ENCODE measurements around the gene DRD2.

The DRD2 gene

DNA sequence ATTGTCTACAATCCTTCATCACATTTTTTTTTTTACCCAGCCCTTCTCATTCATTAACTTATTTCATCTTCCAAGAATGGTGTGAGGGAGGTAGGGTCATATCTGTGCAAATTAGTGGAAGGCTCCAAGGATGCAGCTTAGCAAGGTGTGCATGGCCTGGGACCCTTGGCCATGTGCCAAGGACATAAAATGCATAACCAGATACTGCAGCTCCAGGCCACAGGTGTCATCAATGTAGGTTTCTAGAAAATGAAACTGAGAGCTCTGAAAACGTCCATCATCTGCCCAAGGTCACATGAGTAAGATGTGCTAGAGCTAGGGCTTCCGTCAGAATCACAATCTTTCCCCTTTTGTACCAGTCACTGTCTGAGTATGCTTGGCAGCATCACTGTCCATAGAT, 57.8 kb downstream of the DRD2 start:
- Histone ChIP-seq H3K27ac (ENCODE audit: low read length) (no peak overlapping the region), H3K4me1 (ENCODE audit: control insufficient read depth, insufficient read depth, low read length) (no peaks in the 10 kb centered on the region), H3K27me3 (ENCODE audit: control insufficient read depth in 1 of 2, insufficient read depth in 2 of 2, low read length in 2 of 2) (no peaks in the 10 kb centered on the region), H3K4me3 (ENCODE audit: low read length in 2 of 2) (no peak overlapping the region), H3K9me3 (ENCODE audit: control insufficient read depth in 2 of 2, low read length in 2 of 2) (no peaks in the 10 kb centered on the region), H3K36me3 (ENCODE audit: control insufficient read depth in 2 of 2, insufficient read depth in 2 of 2, low read length in 2 of 2) (no peaks in the 10 kb centered on the region), H3K9ac (ENCODE audit: low read length in 2 of 2) (no peak overlapping the region)

DNA sequence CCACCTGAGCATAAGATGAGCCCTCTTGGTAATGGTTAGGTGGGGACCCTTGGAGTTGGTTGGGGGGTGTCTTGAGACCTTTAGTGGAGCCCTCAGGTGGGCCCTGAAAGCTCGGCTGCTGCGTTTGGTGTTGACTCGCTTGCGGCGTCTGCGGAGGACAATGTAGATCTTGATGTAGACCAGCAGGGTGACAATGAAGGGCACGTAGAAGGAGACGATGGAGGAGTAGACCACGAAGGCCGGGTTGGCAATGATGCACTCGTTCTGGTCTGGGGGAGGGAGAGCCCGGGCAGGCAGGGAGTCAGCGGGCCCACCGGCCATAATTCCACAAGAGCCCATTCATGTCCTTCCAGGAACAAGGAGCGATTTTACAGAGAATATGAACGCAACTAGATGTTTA, 59.9 kb downstream of the DRD2 start:
- H3K27me3 ChIP-seq (ENCODE audit: control insufficient read depth in 1 of 2, insufficient read depth in 2 of 2, low read length in 2 of 2), result no peaks in the 10 kb centered on the region
- no peak overlapping the region for H3K9ac ChIP-seq (ENCODE audit: low read length in 2 of 2)
- no peaks in the 10 kb centered on the region for H3K36me3 ChIP-seq (ENCODE audit: control insufficient read depth in 2 of 2, insufficient read depth in 2 of 2, low read length in 2 of 2)
- no peak overlapping the region for H3K27ac ChIP-seq (ENCODE audit: low read length)
- no peaks in the 10 kb centered on the region for H3K4me1 ChIP-seq (ENCODE audit: control insufficient read depth, insufficient read depth, low read length)
- no peaks in the 10 kb centered on the region for H3K9me3 ChIP-seq (ENCODE audit: control insufficient read depth in 2 of 2, low read length in 2 of 2)
- no peak overlapping the region for H3K4me3 ChIP-seq (ENCODE audit: low read length in 2 of 2)

DNA sequence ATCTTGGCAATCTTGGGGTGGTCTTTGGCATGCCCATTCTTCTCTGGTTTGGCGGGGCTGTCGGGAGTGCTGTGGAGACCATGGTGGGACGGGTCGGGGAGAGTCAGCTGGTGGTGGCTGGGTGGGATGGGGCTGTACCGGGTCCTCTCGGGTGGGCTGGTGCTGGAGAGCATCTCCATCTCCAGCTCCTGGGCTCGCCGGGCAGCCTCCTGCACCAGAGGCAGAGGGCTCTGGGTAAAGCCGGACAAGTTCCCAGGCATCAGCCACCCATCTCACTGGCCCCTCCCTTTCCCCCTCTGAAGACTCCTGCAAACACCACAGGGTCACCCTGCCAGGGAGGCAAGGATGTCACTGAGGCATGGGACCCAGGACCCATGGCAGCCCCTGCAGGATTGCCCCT, 62.5 kb downstream of the DRD2 start:
- peaks cover 0 to 3% of the 10 kb centered on the region in 2 donors for H3K27me3 ChIP-seq (ENCODE audit: control insufficient read depth in 1 of 2, insufficient read depth in 2 of 2, low read length in 2 of 2)
- H3K4me1 ChIP-seq (ENCODE audit: control insufficient read depth, insufficient read depth, low read length), result no peaks in the 10 kb centered on the region
- no peaks in the 10 kb centered on the region for H3K36me3 ChIP-seq (ENCODE audit: control insufficient read depth in 2 of 2, insufficient read depth in 2 of 2, low read length in 2 of 2)
- no peak overlapping the region for H3K4me3 ChIP-seq (ENCODE audit: low read length in 2 of 2)
- H3K27ac ChIP-seq (ENCODE audit: low read length), result no peak overlapping the region
- no peaks in the 10 kb centered on the region for H3K9me3 ChIP-seq (ENCODE audit: control insufficient read depth in 2 of 2, low read length in 2 of 2)
- no peak overlapping the region for H3K9ac ChIP-seq (ENCODE audit: low read length in 2 of 2)

DNA sequence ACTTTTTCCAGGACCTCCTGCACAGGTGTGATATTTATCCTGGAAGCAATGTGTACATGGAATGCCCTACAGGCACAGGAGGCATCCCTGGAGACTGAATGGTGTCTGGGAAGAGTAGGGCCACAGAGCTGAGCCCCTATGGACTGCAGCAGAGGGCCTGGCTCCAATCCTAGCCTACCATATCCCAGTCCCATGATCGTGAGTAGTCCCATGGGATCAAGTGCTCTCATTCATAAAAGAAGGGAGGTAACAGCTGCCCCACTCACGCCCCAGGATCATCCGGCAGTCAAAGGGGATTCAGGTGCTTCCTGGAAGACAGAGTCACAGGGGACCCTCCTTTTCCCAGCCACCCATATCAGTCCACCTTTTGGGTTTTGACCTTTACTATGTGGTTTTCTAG, 63.7 kb downstream of the DRD2 start:
- Histone ChIP-seq H3K27ac (ENCODE audit: low read length) (no peak overlapping the region), H3K27me3 (ENCODE audit: control insufficient read depth in 1 of 2, insufficient read depth in 2 of 2, low read length in 2 of 2) (peaks cover 0 to 4% of the 10 kb centered on the region in 2 donors), H3K4me3 (ENCODE audit: low read length in 2 of 2) (no peak overlapping the region), H3K36me3 (ENCODE audit: control insufficient read depth in 2 of 2, insufficient read depth in 2 of 2, low read length in 2 of 2) (no peaks in the 10 kb centered on the region), H3K9me3 (ENCODE audit: control insufficient read depth in 2 of 2, low read length in 2 of 2) (no peaks in the 10 kb centered on the region), H3K4me1 (ENCODE audit: control insufficient read depth, insufficient read depth, low read length) (no peaks in the 10 kb centered on the region), H3K9ac (ENCODE audit: low read length in 2 of 2) (no peak overlapping the region)

DNA sequence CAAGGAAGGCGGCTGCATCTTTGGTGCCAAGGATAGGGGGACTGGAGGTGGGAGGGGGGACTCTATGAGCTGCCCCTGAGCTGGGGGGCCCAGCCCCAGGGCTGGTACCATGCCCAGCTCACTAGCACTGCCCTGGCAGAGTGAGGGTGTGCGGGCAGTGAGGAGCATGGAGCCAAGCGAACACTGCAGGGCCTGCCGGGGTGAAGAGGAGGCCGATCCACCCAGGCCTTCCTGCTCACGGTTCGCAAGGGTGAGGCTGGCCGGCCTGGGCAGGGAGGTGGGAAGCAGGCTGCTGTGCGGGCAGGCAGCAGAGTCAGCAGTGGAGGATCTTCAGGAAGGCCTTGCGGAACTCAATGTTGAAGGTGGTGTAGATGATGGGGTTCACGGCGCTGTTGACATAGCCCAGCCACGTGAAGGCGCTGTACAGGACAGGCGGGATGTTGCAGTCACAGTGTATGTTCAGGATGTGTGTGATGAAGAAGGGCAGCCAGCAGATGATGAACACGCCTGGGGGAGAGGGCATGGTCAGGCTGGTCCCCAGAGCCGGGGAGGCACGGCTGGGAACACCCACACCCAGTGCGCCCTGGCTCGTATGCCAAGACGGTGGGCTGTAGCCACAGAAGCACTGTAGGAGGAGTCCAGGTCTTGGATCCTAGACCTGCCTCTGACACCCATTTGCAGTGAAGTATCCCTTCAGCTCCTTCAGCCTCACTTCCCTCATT, 64.6 kb downstream of the DRD2 start:
- Histone ChIP-seq H3K27ac (ENCODE audit: low read length) (no peak overlapping the region), H3K9me3 (ENCODE audit: control insufficient read depth in 2 of 2, low read length in 2 of 2) (no peaks in the 10 kb centered on the region), H3K9ac (ENCODE audit: low read length in 2 of 2) (no peak overlapping the region), H3K4me1 (ENCODE audit: control insufficient read depth, insufficient read depth, low read length) (no peaks in the 10 kb centered on the region), H3K36me3 (ENCODE audit: control insufficient read depth in 2 of 2, insufficient read depth in 2 of 2, low read length in 2 of 2) (no peaks in the 10 kb centered on the region), H3K4me3 (ENCODE audit: low read length in 2 of 2) (no peak overlapping the region), H3K27me3 (ENCODE audit: control insufficient read depth in 1 of 2, insufficient read depth in 2 of 2, low read length in 2 of 2) (peaks cover 0 to 4% of the 10 kb centered on the region in 2 donors)

DNA sequence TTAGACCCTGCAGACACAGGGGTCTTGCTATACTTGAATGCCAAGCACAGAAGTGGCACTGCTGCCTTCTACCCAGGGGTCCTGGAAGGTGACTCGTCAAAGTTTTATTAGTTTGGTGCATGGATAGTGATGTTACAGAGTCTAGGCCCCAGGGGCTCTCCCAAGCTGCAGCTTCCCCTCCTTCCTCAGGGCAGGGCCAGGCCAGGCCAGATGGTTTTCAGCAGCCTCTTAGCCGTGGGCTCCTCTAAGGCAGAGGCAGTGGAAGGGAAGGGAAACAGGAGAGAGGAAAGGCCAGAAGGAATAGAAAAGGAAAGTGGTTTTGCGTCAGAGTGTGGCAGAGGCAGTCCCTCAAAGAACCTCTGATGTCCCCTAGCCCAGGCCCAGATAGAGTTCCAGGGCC, 65.7 kb downstream of the DRD2 start:
- Histone ChIP-seq H3K4me1 (ENCODE audit: control insufficient read depth, insufficient read depth, low read length) (no peaks in the 10 kb centered on the region), H3K9me3 (ENCODE audit: control insufficient read depth in 2 of 2, low read length in 2 of 2) (no peaks in the 10 kb centered on the region), H3K9ac (ENCODE audit: low read length in 2 of 2) (no peak overlapping the region), H3K4me3 (ENCODE audit: low read length in 2 of 2) (no peak overlapping the region), H3K27ac (ENCODE audit: low read length) (no peak overlapping the region), H3K36me3 (ENCODE audit: control insufficient read depth in 2 of 2, insufficient read depth in 2 of 2, low read length in 2 of 2) (no peaks in the 10 kb centered on the region), H3K27me3 (ENCODE audit: control insufficient read depth in 1 of 2, insufficient read depth in 2 of 2, low read length in 2 of 2) (peaks cover 0 to 4% of the 10 kb centered on the region in 2 donors)

DNA sequence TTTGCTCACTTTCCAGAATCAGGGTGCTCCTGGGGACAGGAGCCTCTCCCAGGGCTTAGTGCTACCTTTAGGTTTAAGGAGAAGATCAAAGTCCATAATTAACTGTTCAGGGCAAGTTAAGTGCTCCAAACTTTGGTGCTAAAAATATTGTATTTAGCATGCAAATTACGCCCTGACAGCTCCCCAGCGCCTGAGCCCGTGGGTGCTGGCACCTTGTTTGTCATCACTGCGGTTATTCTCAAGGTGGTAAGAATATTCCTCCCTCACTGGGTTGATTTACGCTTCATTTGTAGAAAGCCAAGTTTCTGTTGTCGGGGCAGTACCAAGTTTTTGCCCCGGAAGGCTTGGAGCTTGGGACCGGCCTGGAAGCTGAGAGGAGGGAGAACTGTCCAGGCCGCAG, 66.3 kb downstream of the DRD2 start:
- no peaks in the 10 kb centered on the region for H3K4me1 ChIP-seq (ENCODE audit: control insufficient read depth, insufficient read depth, low read length)
- no peak overlapping the region for H3K4me3 ChIP-seq (ENCODE audit: low read length in 2 of 2)
- H3K27ac ChIP-seq (ENCODE audit: low read length), result no peak overlapping the region
- H3K9ac ChIP-seq (ENCODE audit: low read length in 2 of 2), result no peak overlapping the region
- peaks cover 0 to 4% of the 10 kb centered on the region in 2 donors for H3K27me3 ChIP-seq (ENCODE audit: control insufficient read depth in 1 of 2, insufficient read depth in 2 of 2, low read length in 2 of 2)
- H3K9me3 ChIP-seq (ENCODE audit: control insufficient read depth in 2 of 2, low read length in 2 of 2), result no peaks in the 10 kb centered on the region
- H3K36me3 ChIP-seq (ENCODE audit: control insufficient read depth in 2 of 2, insufficient read depth in 2 of 2, low read length in 2 of 2), result no peaks in the 10 kb centered on the region

DNA sequence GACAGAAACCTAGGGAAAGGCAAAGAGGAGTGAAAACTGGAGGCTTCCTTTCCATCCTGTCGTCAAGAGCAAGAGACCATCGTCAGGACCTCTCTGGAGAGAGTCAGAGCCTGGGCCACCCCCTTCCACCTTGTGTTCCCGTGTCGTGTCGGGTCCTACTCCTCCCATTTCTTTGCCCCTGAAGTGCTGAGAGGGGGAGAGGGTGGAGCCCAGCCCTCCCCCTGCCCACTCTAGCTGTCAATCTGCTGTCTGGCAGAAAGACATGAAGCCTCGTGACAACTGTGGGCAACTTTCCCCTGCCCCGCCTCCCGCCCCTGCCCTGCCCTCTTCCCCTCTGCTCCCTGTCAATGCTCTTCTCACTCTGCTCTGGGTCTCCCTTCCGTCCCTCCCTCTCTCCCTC, 67.0 kb downstream of the DRD2 start:
- H3K27me3 ChIP-seq (ENCODE audit: control insufficient read depth in 1 of 2, insufficient read depth in 2 of 2, low read length in 2 of 2), result peaks cover 0 to 4% of the 10 kb centered on the region in 2 donors
- H3K27ac ChIP-seq (ENCODE audit: low read length), result no peak overlapping the region
- no peaks in the 10 kb centered on the region for H3K4me1 ChIP-seq (ENCODE audit: control insufficient read depth, insufficient read depth, low read length)
- H3K9ac ChIP-seq (ENCODE audit: low read length in 2 of 2), result no peak overlapping the region
- H3K9me3 ChIP-seq (ENCODE audit: control insufficient read depth in 2 of 2, low read length in 2 of 2), result no peaks in the 10 kb centered on the region
- no peaks in the 10 kb centered on the region for H3K36me3 ChIP-seq (ENCODE audit: control insufficient read depth in 2 of 2, insufficient read depth in 2 of 2, low read length in 2 of 2)
- H3K4me3 ChIP-seq (ENCODE audit: low read length in 2 of 2), result no peak overlapping the region

DNA sequence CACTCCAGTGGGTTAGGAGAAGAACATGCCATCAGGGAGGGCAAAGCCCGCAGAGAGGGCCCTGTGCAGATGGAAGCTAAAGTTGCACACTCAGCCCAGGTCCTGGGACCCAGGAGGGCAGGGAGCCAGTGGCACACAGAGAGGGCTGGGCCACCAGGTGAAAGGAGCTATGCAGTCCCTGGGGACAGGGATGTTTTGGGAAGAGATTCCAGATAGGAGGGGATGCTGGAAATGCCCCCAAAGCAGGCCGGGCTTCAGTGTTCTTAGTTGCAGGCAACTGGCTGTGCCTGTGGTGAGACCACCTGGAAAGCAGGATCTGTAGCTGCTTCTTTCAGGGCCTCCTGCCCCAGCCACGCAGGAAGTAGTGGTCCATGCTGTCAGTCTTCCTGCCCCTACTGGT, 68.0 kb downstream of the DRD2 start:
- no peak overlapping the region for H3K4me3 ChIP-seq (ENCODE audit: low read length in 2 of 2)
- H3K36me3 ChIP-seq (ENCODE audit: control insufficient read depth in 2 of 2, insufficient read depth in 2 of 2, low read length in 2 of 2), result no peaks in the 10 kb centered on the region
- H3K4me1 ChIP-seq (ENCODE audit: control insufficient read depth, insufficient read depth, low read length), result no peaks in the 10 kb centered on the region
- H3K9ac ChIP-seq (ENCODE audit: low read length in 2 of 2), result no peak overlapping the region
- no peak overlapping the region for H3K27ac ChIP-seq (ENCODE audit: low read length)
- H3K27me3 ChIP-seq (ENCODE audit: control insufficient read depth in 1 of 2, insufficient read depth in 2 of 2, low read length in 2 of 2), result peaks cover 0 to 4% of the 10 kb centered on the region in 2 donors
- no peaks in the 10 kb centered on the region for H3K9me3 ChIP-seq (ENCODE audit: control insufficient read depth in 2 of 2, low read length in 2 of 2)

DNA sequence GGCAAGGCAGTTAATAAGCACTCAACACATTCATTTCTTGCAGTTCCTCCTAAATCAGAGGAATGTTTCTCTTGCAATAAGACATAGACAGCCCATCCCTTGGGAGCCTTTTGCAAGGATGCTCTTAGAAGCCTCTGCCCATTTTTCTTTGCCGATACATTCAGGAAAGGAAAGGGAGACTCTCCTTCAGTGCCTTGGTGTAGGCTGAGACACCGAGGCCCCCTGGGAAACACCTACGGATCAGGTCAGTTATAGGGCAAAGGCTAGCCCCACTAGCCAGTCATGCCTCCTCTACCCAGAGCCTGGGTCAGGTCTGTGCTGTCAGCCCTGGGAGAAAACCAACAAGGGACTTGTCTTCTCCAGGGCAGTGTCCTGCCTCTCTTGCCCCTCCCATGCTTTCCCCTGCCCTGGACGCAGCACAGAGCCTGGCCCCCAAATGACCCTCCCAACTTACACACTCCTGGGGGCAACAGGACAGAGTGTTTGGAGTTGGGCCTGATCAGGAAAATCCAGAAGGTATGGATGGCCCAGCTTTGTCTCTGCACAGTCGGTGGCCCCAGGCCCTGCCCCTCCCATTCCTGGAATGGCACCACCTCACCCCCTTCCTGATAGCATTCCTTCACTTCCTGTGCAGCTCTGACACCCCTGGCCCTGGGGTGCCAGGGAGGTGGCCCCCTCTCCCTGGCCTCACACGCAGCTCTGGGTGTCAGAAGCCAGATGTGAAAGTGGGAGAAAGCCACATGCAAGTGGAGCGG, 69.3 kb downstream of the DRD2 start:
- Histone ChIP-seq H3K9me3 (ENCODE audit: control insufficient read depth in 2 of 2, low read length in 2 of 2) (no peaks in the 10 kb centered on the region), H3K4me3 (ENCODE audit: low read length in 2 of 2) (no peak overlapping the region), H3K9ac (ENCODE audit: low read length in 2 of 2) (no peak overlapping the region), H3K36me3 (ENCODE audit: control insufficient read depth in 2 of 2, insufficient read depth in 2 of 2, low read length in 2 of 2) (no peaks in the 10 kb centered on the region), H3K4me1 (ENCODE audit: control insufficient read depth, insufficient read depth, low read length) (no peaks in the 10 kb centered on the region), H3K27ac (ENCODE audit: low read length) (no peak overlapping the region), H3K27me3 (ENCODE audit: control insufficient read depth in 1 of 2, insufficient read depth in 2 of 2, low read length in 2 of 2) (peaks cover 0 to 4% of the 10 kb centered on the region in 2 donors)

DNA sequence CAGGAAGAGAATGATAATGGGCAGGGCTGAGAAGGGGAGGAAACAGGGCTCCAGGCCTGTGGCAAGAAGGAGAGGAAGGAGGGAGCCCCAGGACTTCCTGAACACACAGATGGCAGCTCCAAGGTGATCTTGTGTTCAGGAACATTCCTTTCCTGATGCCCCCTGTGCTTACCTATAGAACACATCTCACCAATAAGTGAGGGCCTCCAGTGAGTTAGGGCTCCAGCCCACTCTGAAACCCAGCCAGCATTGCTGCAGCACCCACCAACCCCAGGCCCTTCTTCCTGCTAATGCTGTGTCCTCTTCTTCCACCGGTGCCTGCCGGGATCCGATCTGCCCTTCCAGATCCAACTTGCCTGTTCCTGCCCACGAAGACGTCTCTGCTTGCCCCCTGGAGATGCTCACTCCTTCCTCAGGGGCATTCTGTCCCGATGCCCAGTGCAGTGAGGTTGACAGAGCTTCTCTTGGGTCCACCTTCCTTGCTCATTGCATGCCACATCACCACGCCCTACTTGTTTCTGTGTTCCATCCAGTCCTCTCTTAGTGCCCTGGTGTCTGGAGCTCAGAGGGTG, 70.3 kb downstream of the DRD2 start:
- Histone ChIP-seq H3K27me3 (ENCODE audit: control insufficient read depth in 1 of 2, insufficient read depth in 2 of 2, low read length in 2 of 2) (peaks cover 0 to 4% of the 10 kb centered on the region in 2 donors), H3K4me1 (ENCODE audit: control insufficient read depth, insufficient read depth, low read length) (no peaks in the 10 kb centered on the region), H3K9ac (ENCODE audit: low read length in 2 of 2) (no peak overlapping the region), H3K27ac (ENCODE audit: low read length) (no peak overlapping the region), H3K9me3 (ENCODE audit: control insufficient read depth in 2 of 2, low read length in 2 of 2) (no peaks in the 10 kb centered on the region), H3K36me3 (ENCODE audit: control insufficient read depth in 2 of 2, insufficient read depth in 2 of 2, low read length in 2 of 2) (no peaks in the 10 kb centered on the region), H3K4me3 (ENCODE audit: low read length in 2 of 2) (no peak overlapping the region)
